NCI-H460 (cell line): ENCODE results near the gene EMC9. TPM values are rescaled to one million over a fixed set of nuclear protein-coding genes. Genes with fewer than 3 reads are reported as not detected.

Experiments
- DNase-seq: peaks from one replicate; pipeline ENCODE4 v3.0.0-alpha.2; 2016; ENCODE audit warnings: low read depth; ENCODE audit errors: extremely low read depth
- polyA plus RNA-seq: library from polyadenylated mRNA; depleted of rRNA; stranded (reverse); fragments of >200 nt; gene quantifications from 2 replicates; pipeline ENCODE4 v1.2.3, GENCODE V29; 2014; cell fraction: nucleus; rRNA removed
- total RNA-seq: library from RNA; depleted of rRNA; stranded (reverse); fragments of >200 nt; shearing (Covaris generic); gene quantifications from 2 replicates; pipeline ENCODE4 v1.2.3, GENCODE V29; 2014; rRNA removed

EMC9 gene
- total RNA-seq: 29.6 and 33.5 TPM in 2 replicates
- polyA plus RNA-seq: 51.1 and 75.9 TPM in 2 replicates

- peak; percentile 99 for DNase-seq
These were observed at the start of gene EMC9 for GRCh38 chr14:24141097-24141880. Gene EMC9 (minus strand): TSS chr14:24141591. CDS start chr14:24141304, 287 bp downstream.

DNA sequence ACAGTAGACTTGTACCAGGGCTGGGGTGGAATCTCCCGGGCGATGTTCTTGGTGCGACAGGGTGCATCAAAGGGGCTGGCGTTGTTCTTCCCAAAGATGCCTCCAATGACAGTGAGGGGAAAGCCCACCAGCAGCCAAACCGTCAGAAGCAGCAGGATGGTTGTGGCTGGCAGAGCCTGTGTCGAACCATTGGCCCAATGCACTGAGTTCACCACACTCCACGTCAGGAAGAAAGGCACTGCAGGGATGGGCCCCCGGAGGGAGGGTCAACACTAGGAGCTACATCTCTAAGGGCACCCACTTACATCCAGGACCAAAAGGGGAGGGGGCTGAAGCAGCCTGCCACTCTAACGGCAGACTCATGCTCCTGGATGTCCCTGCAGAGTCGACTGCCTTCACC is 49.0 kb upstream of the EMC9 start:
- DNase-seq: no peak

GRCh38 chr14:24189460-24189859 is 48.1 kb upstream of the EMC9 start:
- no peak for DNase-seq

DNA sequence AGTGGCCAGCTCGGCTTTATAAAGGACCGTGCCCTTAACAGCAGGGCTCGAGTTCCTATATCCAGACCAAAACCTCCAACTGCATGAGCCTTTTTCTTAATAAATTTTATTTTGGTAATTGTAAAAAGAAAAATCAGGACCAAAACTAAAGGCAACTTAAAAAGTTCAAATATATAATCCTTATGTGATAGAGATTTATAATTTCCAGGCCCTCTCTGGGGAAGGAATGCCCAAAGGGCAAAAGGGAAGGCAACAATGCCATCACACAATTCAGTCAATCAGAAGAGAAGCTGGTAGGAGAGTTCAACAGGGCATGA is 47.6 kb upstream of the EMC9 start:
- no peak for DNase-seq

DNA sequence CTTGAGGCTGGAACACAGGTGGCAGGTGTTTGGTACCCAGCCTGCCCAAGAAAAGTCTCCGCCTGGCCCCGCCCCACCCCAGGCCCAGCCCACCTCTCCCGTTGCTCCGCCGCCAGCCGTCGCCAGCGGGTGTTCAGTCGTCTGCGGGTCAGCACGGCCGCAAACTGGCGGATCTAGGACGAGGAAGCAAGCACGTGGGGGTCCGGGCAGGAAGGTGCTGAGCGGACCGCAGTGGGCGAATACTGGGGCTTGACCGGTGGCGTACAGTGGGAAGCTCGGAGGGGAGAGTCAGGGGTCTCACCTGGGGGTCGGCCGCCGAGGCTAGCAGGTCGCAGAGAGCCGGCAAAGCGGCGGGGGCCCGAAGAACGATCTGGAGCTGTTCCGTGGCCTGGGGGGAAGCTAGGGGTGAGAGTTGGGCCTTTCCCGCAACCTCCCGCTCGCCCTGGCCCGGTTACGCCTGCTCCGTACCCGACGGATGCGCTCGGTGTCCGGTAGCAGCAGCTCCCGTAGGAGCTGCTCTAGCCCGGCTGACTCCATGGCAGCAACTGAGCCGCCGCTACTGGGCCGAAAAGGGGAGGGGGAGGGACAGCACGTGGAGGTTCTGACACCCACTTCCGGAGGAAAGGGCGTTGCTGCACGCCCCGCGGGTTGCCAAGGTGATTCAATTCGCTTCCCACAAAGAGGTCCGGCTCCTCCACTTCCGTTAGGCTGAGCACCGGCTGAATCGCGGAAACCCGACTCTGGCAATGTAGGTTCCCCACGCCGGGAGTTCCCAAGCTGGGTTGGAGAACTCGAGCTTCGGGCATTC is 47.1 kb upstream of the EMC9 start, which contains the start of gene IPO4:
Gene IPO4, minus strand, starts transcription at position 566 of the 808 bp plus-strand sequence. Its CDS starts 29 bp downstream, at position 537.
- peak; percentile 93 for DNase-seq

- no peak for DNase-seq
These were observed 46.1 kb upstream of the EMC9 start for GRCh38 chr14:24187539-24187915.

- no peak for DNase-seq
These were observed 45.6 kb upstream of the EMC9 start for GRCh38 chr14:24186831-24187538.

DNA sequence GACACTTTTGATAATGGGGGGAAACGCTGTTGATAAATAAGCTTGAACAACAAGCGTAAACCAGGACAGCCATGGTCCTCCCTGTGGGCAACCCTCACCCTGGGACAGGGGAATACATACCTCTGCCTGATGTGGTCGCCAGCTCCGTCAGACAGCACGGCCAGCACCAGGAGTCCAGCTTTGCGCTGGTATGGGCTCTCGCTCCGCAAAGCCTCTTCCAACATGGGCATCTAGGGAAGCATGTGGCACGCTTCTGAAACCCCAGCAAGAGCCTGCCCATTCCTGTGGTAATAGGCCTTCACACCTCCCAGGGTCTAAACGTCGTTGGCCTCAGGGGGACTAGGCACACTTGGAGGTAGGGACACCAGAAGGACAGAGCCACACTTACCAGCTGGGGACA is 44.4 kb upstream of the EMC9 start:
- no peak for DNase-seq

GRCh38 chr14:24185026-24185425 is 43.6 kb upstream of the EMC9 start:
- DNase-seq: no peak

- no peak for DNase-seq
These were observed 42.9 kb upstream of the EMC9 start for GRCh38 chr14:24184104-24184970.

GRCh38 chr14:24183014-24183481 is 41.7 kb upstream of the EMC9 start:
- no peak for DNase-seq

DNA sequence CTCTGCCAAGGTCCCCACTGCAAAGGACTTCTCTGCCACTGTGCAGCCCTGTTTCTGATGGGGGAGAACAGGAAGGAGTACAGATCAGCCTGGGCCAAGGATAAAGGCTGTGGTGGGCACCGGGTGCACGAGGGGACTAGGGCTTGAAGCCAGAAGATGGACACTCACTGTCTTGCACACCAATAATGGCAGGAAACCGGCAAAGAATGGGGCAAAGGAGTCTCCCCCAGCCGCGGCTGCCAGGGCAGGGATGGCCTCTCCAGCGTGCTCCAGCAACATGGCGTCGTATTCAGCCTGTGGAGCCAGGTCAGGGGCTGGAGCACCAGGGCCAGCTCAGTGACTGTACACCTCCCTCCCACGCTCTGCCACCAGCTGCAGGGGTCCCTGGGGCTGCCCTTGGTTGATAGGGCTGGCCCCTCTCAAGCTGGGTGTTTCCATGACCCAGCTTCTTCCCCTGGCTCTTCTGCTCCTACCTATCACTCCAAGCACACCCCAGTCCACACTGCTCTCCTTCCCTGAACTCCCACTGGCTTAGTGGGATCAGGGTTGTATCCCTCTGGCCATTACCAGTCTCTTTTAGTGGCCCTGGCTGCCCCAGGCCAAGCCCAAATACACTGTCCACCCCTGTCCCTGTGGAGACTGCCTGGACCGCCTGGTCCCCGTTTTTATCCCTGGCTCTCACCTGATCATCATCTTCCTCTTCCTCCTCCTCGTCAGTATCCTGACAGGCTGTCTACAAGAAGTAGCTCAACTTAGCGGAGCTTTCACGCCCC is 40.9 kb upstream of the EMC9 start:
- DNase-seq: no peak

DNA sequence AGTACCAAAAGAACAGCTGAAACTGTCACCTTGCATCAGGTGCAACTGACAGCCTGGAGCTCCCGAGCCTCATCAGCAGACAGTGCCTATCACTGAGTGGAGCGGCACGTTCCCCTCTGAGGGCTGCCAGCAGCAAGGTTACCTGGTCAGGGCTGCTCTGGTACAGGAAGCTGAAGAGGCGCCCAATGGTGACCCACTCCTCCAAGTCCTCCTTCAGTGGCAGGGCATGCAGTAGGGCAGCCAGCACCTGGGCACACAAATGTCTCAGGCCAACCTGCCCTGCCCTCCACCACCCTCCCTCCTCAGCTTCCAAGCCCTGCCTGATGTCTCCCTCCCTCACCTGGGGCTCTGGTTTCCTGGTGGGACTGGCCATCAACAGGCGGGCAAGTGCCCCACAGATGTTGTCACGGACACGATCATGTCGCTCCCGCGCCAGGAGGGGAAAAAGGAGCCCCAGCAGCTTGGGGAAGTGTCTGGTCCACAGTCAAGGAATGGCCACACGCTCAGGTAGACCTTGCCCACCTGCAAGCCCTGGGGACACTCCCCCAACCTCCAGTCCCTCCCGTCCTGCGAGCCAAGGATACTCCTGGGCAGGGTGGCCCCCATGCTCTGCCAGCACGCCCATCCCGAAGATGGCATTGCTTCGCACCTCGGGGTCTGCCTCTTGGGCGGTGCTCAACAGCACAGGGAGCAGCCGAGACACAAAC is 40.1 kb upstream of the EMC9 start:
- no peak for DNase-seq

DNA sequence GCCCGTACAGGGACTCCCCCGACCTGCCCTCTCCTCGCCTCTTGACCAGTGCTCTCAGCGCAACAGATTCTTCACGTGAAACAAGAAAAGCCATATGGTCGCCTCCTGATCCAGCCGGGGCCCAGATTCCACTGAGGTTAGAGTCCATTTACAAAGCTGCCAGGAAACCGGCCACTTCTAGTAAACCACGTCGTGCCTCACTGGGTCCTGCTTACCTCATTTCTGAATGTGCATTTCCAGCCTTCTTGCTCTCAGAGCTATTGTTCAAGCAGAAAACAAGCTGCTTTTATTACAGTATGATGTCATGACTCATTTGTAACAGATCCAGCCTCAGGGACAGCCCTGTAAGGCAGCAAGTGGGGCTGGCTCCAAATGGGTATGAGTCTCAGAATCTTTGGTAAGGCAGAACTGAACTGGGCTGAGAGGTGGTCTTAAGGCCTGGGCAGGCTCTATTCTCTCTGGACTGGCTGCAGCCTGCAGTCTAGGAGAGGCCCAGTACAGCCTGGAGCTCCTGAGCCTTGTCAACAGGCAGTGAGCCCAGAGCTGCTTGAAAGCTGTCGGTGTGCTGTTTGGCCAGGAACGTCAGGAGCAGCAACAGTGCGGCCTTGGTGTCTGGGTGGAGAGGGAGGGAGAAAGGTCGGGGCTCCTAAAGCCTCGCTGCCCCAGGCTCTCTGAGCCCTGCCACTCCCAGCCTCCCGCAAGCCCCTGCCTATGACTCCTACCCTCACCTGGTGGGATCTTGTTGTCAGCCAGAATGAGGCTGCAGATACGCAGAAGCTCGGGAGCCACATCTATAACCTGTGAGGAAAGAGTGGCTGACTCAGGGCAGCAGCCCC is 38.8 kb upstream of the EMC9 start:
- DNase-seq: no peak

- no peak for DNase-seq
These were observed 38.0 kb upstream of the EMC9 start for GRCh38 chr14:24179294-24179960.

DNA sequence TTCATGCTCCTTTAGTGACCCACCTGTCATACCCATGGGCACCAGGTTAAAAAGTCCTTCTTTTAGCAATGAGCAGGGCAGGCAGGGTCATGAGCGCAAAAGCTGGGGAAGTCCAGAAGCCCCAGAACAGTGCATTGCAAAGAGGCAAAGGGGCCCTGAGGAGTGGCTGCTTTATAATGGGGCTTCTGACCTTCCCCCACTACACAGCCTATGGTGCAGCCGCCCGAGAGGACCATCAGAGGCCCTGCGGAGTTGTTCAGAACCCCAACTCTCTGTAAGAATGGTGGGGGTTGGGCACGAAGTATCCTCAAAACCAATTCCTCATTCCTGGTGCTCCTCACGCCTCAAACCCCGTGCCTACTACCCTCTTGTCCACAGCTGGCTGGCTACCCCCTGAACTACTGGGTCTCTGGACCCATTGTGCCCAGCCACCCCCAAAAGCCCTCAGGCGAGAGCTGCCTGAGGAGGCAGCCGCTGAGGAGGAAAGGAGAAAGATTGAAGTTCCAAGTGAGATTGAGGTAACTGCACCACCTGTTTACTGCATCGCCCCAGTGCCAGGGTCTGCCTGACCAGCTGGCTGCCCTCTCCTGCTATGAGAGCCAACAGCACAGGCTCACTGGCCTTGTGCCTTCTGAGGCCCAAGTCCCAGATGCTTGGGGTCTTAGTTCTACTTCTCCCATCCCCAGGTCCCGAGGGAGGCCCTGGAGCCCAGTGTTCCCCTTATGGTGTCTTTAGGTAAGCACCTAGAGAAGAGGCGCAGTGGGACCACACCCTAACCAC is 37.2 kb upstream of the EMC9 start:
- no peak for DNase-seq

- no peak for DNase-seq
These were observed 36.5 kb upstream of the EMC9 start for GRCh38 chr14:24177891-24178290.
